ENCODE results near the gene CELSR2. TPM values are rescaled to one million over a fixed set of nuclear protein-coding genes. Genes with fewer than 3 reads are reported as not detected.

The CELSR2 gene
- total RNA-seq, 1 experiment from 2014 or later: 3.5 TPM

DNA sequence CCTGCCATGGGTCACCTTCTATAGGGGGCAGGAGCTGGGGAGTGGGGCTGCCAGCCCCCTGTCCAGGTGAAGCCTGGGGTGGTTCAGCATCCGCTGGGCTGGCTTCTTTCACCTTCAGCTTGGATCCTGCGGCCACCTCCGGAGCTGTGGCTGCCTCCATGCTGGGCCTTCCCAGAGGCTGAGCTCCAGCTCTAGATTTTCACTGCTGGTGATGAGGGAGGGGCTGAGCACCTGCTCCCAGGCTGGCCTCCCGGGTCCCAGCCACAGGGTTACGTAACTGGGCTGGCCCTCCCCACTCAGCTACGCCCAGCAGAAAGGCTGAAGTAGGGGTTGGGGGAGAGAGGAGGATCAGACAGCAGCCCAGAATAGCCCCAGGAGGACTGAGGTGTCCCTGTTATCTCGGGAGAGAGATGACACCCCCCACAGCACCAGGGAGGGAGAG is 57.5 kb downstream of the CELSR2 start, which contains the start of gene MYBPHL:
Gene MYBPHL, minus strand, starts transcription at position 180 of the 442 bp plus-strand sequence. Its CDS starts 20 bp downstream, at position 160.
- in situ Hi-C loops (cut with HindIII; ENCODE audit: low pct_unique_long_range_greater_than_20kb, low sequenced_read_pairs): no loop called here
- no peak for DNase-seq (ENCODE audit: low read depth, low spot score)

DNA sequence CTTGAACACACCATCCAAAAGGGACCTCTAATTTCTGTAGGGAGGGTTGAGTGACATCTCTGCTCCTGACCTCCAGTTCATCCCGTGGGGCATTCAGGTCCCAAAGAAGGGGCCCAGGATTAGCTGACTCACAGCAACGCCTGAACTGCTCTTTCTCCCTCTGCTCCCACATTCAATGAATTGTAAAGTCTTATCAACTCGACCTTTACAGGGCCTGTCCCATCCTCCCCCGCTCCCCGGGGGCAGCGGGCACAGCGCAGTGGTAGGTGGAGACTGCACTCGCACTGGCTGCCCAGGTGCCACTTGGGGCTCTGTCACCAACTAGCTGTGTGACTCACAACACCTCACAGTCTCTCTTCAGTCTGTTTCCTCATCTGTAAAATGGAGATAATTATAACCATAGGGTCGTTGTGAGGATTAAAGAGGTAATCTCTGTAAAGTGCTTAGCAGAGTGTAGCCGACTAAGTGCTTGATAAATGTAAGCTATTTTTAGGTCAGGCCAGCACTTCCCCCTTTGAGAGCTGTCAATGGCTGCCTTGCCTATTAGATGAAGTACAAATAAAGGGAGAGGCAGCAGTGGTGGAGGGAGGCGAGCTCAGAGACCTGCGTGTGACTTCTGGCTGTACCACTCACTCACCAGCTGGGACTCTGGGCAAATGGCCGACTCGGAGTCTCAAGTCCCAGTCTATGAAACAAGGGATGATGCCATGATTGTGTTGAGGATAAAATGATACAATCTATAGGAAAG is 58.1 kb downstream of the CELSR2 start:
- DNase-seq (ENCODE audit: low read depth, low spot score): no peak
- in situ Hi-C loops (cut with HindIII; ENCODE audit: low pct_unique_long_range_greater_than_20kb, low sequenced_read_pairs): no loop called here

DNA sequence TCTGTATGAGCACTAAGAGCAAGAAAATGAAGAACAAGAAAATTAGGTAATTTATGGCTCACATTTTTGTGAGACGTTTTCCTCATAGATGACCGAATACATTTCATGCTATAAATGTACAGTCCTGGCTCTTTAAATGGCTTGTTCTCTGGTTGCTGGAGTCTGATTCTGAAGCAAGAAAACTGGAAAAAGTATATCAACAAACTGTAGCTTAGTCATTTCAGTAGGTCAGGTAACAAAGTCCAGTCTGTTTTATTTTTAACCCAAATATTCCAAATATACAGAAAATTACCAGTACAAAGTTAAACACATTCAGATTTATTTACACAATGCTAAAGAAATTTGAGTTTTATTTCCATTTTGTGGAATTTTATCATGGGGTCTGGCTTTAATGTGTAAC is 60.0 kb downstream of the CELSR2 start:
- in situ Hi-C loops (cut with HindIII; ENCODE audit: low pct_unique_long_range_greater_than_20kb, low sequenced_read_pairs): no loop called here
- no peak for DNase-seq (ENCODE audit: low read depth, low spot score)

DNA sequence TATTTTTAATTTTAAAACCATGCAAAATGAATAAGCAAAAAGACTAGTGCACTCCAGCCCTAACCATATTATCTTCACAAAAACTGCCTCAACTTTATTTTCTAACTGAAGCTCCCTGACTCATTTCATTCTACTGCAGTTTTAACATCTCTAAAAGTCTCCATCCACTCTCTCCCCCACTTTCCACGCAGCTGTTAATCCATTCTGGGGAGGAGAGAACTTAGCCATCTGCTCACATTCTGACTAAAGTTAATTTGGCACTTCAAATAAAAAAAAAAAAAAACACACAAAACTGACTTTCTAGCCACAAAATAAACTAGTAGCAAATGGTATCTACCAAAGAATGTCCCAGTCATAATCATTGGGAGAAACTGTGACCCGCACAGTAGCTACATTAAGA is 62.9 kb downstream of the CELSR2 start:
- in situ Hi-C loops (cut with HindIII; ENCODE audit: low pct_unique_long_range_greater_than_20kb, low sequenced_read_pairs): no loop called here
- DNase-seq (ENCODE audit: low read depth, low spot score): no peak

DNA sequence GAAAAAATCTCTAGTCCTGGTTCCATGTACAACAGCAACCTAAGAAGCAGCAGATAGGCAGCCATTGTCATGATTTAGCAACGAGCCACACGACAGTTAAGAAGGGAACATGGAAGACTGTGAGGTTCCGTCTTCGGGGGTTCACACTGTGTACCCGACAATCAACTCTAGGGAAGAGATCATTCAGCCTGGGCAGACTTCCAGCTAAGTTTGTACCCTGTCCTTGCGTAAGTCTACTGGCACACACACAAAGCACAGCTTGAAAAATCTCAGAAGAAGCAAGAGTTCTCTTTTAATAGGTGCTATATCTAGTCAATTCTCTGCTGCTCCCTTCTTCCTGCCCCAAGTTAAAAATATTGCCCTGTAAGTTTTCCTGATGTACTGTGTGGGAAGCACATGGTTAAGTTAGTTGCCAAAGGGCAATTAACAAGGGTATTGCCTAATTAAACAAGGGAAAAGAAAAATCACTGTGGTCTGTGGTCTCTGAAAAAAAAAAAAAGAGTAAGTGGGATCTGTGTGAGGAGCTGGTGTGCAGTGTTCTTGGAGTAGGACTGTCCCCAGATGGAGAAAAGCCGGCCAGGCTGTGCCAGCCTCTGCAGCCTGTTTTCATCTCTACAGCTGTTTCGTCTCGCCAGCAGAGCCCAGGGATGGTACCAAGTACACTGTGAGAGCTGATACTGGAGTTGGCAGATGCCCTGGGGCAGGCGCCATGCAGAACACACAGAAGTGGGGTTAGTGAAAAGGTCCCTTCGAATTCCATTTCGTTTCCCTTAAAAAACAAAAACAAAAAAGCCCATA is 63.8 kb downstream of the CELSR2 start:
- in situ Hi-C loops (cut with HindIII; ENCODE audit: low pct_unique_long_range_greater_than_20kb, low sequenced_read_pairs): no loop called here

DNA sequence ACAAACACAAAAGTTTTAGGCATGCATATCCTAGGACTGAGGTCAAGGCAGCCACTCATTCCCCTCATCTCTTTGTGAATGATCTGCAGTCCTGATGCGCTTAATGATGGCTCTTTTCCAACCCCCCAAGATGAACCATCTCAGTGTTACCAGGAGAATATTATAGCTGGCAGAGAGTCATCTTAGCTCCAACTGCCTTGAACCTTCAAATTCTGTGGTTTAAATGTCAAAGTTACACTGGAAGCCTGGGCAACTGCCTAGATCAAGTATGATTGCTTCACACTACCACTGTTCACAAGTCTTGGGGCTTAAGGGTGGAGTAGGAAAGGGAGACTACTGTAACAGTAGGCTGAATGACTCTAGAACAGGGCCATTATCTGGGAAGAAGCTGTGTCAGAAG is 65.5 kb downstream of the CELSR2 start:
- DNase-seq (ENCODE audit: low read depth, low spot score): no peak
- in situ Hi-C loops (cut with HindIII; ENCODE audit: low pct_unique_long_range_greater_than_20kb, low sequenced_read_pairs): no loop called here

More for the DNA sequence above, 63.8 kb downstream of the CELSR2 start:
- no peak for DNase-seq (ENCODE audit: low read depth, low spot score)

DNA sequence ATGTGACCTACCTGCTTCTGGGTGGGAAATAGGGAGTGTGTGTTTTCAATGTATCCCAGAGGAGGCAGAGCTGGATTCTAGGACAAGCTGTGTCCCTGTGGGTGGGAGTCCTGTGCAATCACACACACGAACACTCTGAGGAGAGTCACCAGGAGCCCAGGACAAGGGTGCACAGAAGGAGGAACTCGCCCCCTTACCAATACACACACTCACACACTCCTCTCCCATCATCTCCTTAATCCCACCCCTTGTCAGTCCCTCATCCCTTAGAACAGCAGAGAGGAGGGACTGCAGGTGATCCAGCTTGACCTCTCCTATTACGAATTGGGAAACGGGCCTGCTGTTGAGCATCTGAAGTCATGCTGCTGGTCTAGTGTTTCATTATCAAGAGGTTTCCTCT is 65.9 kb downstream of the CELSR2 start:
- in situ Hi-C loops (cut with HindIII; ENCODE audit: low pct_unique_long_range_greater_than_20kb, low sequenced_read_pairs): no loop called here
- DNase-seq (ENCODE audit: low read depth, low spot score): no peak

DNA sequence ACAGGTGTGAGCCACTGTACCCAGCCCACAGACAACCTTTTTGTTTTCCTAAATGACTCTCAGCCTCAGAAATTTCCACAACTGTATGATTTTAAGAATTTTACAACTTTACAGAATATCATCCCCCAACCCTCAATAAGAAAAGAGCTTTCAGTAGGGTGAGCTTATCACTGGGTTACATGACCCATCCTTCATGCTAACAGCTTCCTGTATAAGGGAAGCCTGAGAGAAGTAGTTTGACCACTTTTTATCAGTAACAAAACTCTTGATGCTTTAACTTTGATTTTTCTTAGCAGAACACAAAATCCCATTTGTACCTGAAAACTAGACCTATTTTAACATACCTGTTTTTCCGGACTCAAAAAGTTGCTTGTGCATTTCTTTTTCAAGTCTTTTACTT is 67.2 kb downstream of the CELSR2 start:
- no peak for DNase-seq (ENCODE audit: low read depth, low spot score)

DNA sequence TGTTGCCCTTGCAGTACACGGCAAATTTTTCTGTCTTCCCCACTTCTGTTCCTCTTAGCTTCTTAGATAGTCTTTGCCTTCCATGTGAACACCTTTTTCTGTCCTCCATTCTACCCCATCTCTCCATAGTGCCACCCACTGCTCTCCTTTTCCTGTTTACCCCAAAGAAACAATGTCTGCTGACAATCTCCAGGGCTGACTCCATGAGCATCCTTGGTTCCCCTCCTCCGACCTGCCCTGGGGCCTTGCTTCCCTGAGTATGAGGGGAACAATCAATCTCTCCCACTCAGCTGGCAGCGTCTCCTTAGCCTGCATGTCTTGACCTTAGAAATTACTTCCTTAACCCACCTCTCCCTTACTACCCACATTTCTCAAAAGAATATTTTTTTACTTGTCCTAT is 69.8 kb downstream of the CELSR2 start:
- in situ Hi-C loops (cut with HindIII; ENCODE audit: low pct_unique_long_range_greater_than_20kb, low sequenced_read_pairs): no loop called here
- no peak for DNase-seq (ENCODE audit: low read depth, low spot score)

More for the DNA sequence above, 67.2 kb downstream of the CELSR2 start:
- in situ Hi-C loops (cut with HindIII; ENCODE audit: low pct_unique_long_range_greater_than_20kb, low sequenced_read_pairs): no loop called here

DNA sequence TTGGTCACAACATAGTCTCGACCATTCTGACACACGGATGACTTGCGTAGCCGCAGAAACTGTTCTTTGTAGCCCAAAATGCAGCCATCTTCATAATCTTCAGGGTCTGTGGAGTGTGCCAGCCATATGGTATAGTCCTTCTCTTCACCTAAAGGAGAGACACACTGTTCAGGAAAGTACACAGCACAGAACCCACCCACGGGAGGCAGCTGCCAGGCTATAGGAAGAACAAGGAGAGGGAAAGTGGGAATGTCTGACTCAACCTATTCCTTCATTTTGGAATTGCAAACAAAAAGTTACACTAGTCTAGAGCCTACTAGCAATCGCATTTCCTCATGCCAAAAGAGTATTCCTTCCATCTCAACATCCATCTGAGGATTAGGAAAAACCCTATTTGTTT is 73.6 kb downstream of the CELSR2 start:
- no peak for DNase-seq (ENCODE audit: low read depth, low spot score)
- in situ Hi-C loops (cut with HindIII; ENCODE audit: low pct_unique_long_range_greater_than_20kb, low sequenced_read_pairs): no loop called here

Other genes starting within 250 kb of the CELSR2 start
- 6.2 and 7.9 TPM in 2 replicates for gene WDR47, start 207.4 kb upstream of the CELSR2 start, total RNA-seq (2014; rRNA removed; shearing (Covaris generic))
- 41.8 and 44.1 TPM in 2 replicates for gene TAF13, start 173.5 kb upstream of the CELSR2 start, total RNA-seq (2014; rRNA removed; shearing (Covaris generic))
- 13.3 and 21.1 TPM in 2 replicates for gene TMEM167B, start 158.8 kb upstream of the CELSR2 start, total RNA-seq (2014; rRNA removed; shearing (Covaris generic))
- gene ELAPOR1, start 135.4 kb upstream of the CELSR2 start, total RNA-seq (2014; rRNA removed; shearing (Covaris generic)): 0.35 TPM in 1 of 2 replicates, not detected in the other
- 200 and 205 TPM in 2 replicates for gene SARS1, start 35.6 kb upstream of the CELSR2 start, total RNA-seq (2014; rRNA removed; shearing (Covaris generic))
- gene PSRC1, start 33.6 kb downstream of the CELSR2 start, total RNA-seq (2014; rRNA removed; shearing (Covaris generic)): 17.1 and 17.3 TPM in 2 replicates
- gene MYBPHL, start 57.5 kb downstream of the CELSR2 start, total RNA-seq (2014; rRNA removed; shearing (Covaris generic)): 0.18 TPM in 1 of 2 replicates, not detected in the other
- gene SORT1, start 148.4 kb downstream of the CELSR2 start, total RNA-seq (2014; rRNA removed; shearing (Covaris generic)): 23.7 and 25.8 TPM in 2 replicates
- 103 and 108 TPM in 2 replicates for gene PSMA5, start 176.9 kb downstream of the CELSR2 start, total RNA-seq (2014; rRNA removed; shearing (Covaris generic))
- 0.35 and 0.37 TPM in 2 replicates for gene SYPL2, start 217.0 kb downstream of the CELSR2 start, total RNA-seq (2014; rRNA removed; shearing (Covaris generic))
- gene ATXN7L2, start 234.4 kb downstream of the CELSR2 start, total RNA-seq (2014; rRNA removed; shearing (Covaris generic)): 0.88 and 1.4 TPM in 2 replicates
- 4.5 and 4.7 TPM in 2 replicates for gene CYB561D1, start 244.6 kb downstream of the CELSR2 start, total RNA-seq (2014; rRNA removed; shearing (Covaris generic))

Measured in SK-MEL-5 (cell line).